Endothelial cell of umbilical vein (primary cell): Measurements from ENCODE around the gene EMC9.

ENCODE experiments used
- CTCF ChIP-seq, 2 donors: IDR thresholded peaks; 1 replicate in 1 of 2; 2 replicates in 1 of 2; pipeline ENCODE4 v1.5.1; 2011; ENCODE audit warnings: low read length in 2 of 2, mild to moderate bottlenecking in 2 of 2, moderate library complexity in 2 of 2, control low read depth in 1 of 2, inconsistent platforms in 1 of 2, low read depth in 1 of 2; ENCODE audit not compliant: insufficient read depth in 1 of 2; ENCODE audit errors: extremely low read depth in 1 of 2
- EZH2 ChIP-seq: IDR thresholded peaks from 2 replicates; pipeline ENCODE4 v1.6.1; 2012; ENCODE audit warnings: borderline replicate concordance, low read depth, mild to moderate bottlenecking, moderate library complexity, low read length, inconsistent platforms; ENCODE audit not compliant: severe bottlenecking
- JUN ChIP-seq: IDR thresholded peaks from 2 replicates; pipeline ENCODE4 v1.6.1; 2011; ENCODE audit warnings: borderline replicate concordance, low read depth; ENCODE audit not compliant: insufficient read length, insufficient read depth

GRCh38 chr14:24177891-24178290 is 36.5 kb upstream of the EMC9 start:
- TF ChIP-seq EZH2 = no peak
- no peak for TF ChIP-seq JUN
- TF ChIP-seq CTCF (IDR thresholded peaks at IDR 0.05; ENCODE audit: extremely low read depth in 1 of 2, insufficient read depth in 1 of 2, low read depth in 1 of 2, low read length in 2 of 2) = no peak
